Measurements from ENCODE around the gene AHI1. TPM values are rescaled to one million over a fixed set of nuclear protein-coding genes. Genes with fewer than 3 reads are reported as not detected.

AHI1 gene
- polyA plus RNA-seq, 1 donor: 26.5 TPM

DNA sequence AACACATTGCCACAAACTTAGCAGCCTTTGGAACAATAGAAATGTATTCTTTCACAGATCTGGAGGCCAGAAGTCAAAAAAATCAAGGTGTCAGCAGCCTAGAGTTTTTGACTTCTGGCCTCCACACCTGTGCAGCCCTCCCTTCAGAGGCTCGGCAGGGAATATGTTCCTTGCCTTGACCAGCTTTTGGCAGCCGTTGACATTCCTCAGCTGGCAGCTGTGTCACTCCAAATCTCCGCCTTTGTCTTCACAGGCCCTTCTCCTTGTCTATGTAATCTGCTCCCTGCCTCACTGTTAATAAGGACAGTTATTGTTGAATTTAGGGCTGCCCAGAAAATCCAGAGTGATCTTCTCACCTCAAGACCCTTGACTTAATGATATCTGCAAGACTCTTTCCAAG is 17.2 kb upstream of the AHI1 start:
- Histone ChIP-seq H3K36me3 (ENCODE audit: control insufficient read depth, insufficient read depth, low read length) (no peaks in the 10 kb centered on the region), H3K27me3 (ENCODE audit: control insufficient read depth, insufficient read depth, low read length) (no peaks in the 10 kb centered on the region), H3K4me1 (ENCODE audit: control insufficient read depth, insufficient read depth, low read length) (no peaks in the 10 kb centered on the region), H3K27ac (ENCODE audit: low read length) (no peak overlapping the region), H3K4me3 (ENCODE audit: low read length) (no peak overlapping the region), H3K9me3 (ENCODE audit: control insufficient read depth, low read depth, low read length) (no peaks in the 10 kb centered on the region)
- no CpG with 5 or more reads among the region's 3 CpGs for WGBS (ENCODE audit: insufficient coverage, low lambda C conversion rate)
- DNase-seq: no peak

DNA sequence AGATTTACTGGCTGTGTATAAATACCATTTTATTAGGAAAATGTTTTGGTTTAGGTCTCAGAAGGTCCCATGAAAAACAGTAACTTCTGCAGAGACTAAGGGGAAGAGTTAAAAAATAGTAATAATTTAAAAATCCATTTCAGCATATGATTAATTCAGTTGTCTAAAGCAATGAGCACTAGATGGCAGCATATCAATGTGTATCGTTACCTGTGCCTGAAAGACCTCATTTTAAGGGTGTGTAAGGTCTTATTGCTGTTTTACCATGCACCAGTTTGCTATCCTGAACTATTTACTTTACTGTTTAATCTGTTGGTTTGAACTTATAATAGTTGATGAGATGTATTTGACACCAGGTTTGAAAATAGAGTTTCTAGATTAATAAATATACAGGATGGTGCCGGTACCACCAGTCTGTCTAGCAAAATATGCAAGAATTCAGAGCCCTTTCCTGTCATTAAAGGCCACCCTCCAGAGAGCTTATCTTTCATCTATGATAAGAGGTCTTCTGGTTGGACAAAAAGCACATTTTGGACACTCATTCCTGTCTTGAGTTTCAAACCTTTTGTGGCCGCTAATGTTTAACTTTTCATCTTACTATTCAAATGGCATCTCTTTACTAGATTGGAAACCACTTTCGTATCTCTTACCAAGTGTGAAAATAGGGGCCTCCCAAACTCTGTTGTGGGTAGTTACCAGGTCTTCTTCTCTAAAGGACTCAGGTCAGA is 8.9 kb upstream of the AHI1 start:
- no peaks in the 10 kb centered on the region for H3K36me3 ChIP-seq (ENCODE audit: control insufficient read depth, insufficient read depth, low read length)
- DNase-seq: peak in 1 of 2 donors; percentile 39
- no peaks in the 10 kb centered on the region for H3K27me3 ChIP-seq (ENCODE audit: control insufficient read depth, insufficient read depth, low read length)
- H3K27ac ChIP-seq (ENCODE audit: low read length): peak overlapping the region; percentile 31
- no peaks in the 10 kb centered on the region for H3K9me3 ChIP-seq (ENCODE audit: control insufficient read depth, low read depth, low read length)
- WGBS (ENCODE audit: insufficient coverage, low lambda C conversion rate): 40% methylated on average over 2 of the region's 4 CpGs
- H3K4me1 ChIP-seq (ENCODE audit: control insufficient read depth, insufficient read depth, low read length): peaks cover 7% of the 10 kb centered on the region
- H3K4me3 ChIP-seq (ENCODE audit: low read length): no peak overlapping the region

DNA sequence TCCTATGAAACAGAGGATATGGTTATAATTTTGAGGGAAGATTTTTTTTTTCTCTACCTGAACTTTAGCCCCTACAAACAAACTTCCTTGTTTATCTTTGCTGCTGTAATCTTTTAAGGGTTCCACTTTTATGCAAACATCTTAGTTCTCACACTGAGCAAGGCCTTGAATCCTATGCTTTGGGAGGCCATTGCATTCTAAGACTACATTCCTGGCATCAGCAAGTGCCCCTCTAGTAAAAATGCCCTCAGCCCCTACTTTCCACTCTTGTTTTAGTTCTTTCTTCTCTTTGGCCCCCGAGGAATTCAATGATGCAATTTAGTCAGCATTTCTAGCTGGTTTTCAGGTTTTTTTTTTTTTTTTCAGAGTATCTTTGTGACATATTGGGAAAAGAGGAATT is 8.1 kb upstream of the AHI1 start:
- WGBS (ENCODE audit: insufficient coverage, low lambda C conversion rate): 14% methylated on average over 1 of the region's 1 CpG
- H3K9me3 ChIP-seq (ENCODE audit: control insufficient read depth, low read depth, low read length): no peaks in the 10 kb centered on the region
- no peaks in the 10 kb centered on the region for H3K36me3 ChIP-seq (ENCODE audit: control insufficient read depth, insufficient read depth, low read length)
- peaks cover 7% of the 10 kb centered on the region for H3K4me1 ChIP-seq (ENCODE audit: control insufficient read depth, insufficient read depth, low read length)
- no peaks in the 10 kb centered on the region for H3K27me3 ChIP-seq (ENCODE audit: control insufficient read depth, insufficient read depth, low read length)
- H3K27ac ChIP-seq (ENCODE audit: low read length): peak overlapping the region; percentile 31
- no peak overlapping the region for H3K4me3 ChIP-seq (ENCODE audit: low read length)
- DNase-seq: peak; percentile 34 to 59

DNA sequence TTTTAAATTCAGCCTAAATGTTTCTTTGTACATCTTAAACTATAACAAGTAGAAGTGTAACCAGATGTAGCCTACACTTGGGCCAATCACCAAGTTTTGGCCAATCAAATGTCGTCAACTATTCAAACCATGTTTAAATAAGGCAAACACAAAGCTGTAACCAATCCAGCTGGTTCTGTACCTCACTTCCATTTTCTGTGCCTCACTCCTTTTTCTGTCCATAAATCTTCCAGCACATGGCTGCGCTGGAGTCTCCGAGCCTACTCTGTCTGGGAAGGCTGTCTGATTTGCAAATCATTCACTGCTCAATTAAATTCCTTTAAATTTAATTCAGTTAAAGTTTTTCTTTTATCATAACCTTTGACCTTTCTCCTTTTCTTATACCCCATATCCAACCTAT is 7.7 kb upstream of the AHI1 start:
- Histone ChIP-seq H3K4me3 (ENCODE audit: low read length) (no peak overlapping the region), H3K27me3 (ENCODE audit: control insufficient read depth, insufficient read depth, low read length) (no peaks in the 10 kb centered on the region), H3K4me1 (ENCODE audit: control insufficient read depth, insufficient read depth, low read length) (peaks cover 7% of the 10 kb centered on the region), H3K36me3 (ENCODE audit: control insufficient read depth, insufficient read depth, low read length) (no peaks in the 10 kb centered on the region), H3K27ac (ENCODE audit: low read length) (no peak overlapping the region), H3K9me3 (ENCODE audit: control insufficient read depth, low read depth, low read length) (no peaks in the 10 kb centered on the region)
- no peak for DNase-seq
- WGBS (ENCODE audit: insufficient coverage, low lambda C conversion rate): no CpG with 5 or more reads among the region's 3 CpGs

DNA sequence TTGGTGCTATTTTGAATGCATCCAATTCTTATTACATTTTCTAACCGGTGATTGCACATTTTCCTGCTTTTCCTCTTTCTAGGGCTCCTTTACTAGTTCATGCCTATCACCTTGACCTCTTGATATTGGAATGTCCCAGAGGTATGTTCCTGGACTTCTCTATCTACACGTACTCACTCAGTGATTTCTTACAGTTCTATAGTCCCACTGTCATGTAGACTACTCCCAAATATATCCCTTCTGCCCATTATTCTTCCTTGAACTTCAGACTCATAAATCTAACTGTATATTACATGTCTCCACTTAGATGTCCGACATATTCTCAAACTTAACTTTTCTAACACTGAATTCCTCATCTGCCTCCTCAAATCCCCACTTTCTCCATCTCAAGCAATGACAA is 7.2 kb upstream of the AHI1 start:
- H3K9me3 ChIP-seq (ENCODE audit: control insufficient read depth, low read depth, low read length): no peaks in the 10 kb centered on the region
- no peak overlapping the region for H3K4me3 ChIP-seq (ENCODE audit: low read length)
- WGBS (ENCODE audit: insufficient coverage, low lambda C conversion rate): 70% methylated on average over 2 of the region's 3 CpGs
- no peak for DNase-seq
- H3K27ac ChIP-seq (ENCODE audit: low read length): no peak overlapping the region
- H3K4me1 ChIP-seq (ENCODE audit: control insufficient read depth, insufficient read depth, low read length): peaks cover 7% of the 10 kb centered on the region
- no peaks in the 10 kb centered on the region for H3K36me3 ChIP-seq (ENCODE audit: control insufficient read depth, insufficient read depth, low read length)
- no peaks in the 10 kb centered on the region for H3K27me3 ChIP-seq (ENCODE audit: control insufficient read depth, insufficient read depth, low read length)

DNA sequence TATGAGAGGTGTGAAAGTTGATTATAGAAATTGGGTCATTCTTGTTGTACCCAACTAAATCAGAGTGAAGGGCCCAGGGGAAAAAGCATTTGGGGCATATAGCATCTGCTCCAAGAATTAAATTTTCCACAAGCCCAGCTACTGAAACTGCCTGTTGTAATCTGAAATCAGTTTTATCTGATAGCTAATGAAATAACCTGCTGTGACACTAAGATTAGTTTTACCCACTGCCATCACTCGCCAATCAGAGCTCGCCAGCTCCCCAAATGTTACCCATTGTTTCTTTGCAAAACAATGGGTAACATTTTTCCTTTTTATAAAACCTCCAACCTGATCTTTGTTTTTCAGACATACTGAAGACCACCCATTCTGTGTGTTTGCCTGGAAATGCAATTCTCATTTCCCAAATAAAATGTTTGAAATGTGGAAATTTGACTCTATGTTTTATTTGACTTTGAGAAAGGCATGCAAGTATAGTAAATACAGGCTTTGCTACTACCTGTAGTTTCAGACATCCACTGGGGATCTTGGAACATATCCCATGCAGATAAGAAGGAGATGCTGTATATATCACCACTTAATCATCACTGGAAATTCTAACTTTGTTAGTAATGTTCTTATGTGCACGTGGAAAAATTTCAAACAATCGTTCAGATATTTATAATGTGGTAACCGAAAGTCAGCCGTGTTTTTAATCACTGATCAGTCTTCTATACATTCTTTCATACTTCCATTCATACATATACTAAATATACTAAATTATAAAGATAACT is 6.3 kb upstream of the AHI1 start:
- DNase-seq: no peak
- Histone ChIP-seq H3K4me3 (ENCODE audit: low read length) (no peak overlapping the region), H3K27ac (ENCODE audit: low read length) (no peak overlapping the region), H3K36me3 (ENCODE audit: control insufficient read depth, insufficient read depth, low read length) (no peaks in the 10 kb centered on the region), H3K4me1 (ENCODE audit: control insufficient read depth, insufficient read depth, low read length) (peaks cover 7% of the 10 kb centered on the region), H3K27me3 (ENCODE audit: control insufficient read depth, insufficient read depth, low read length) (no peaks in the 10 kb centered on the region), H3K9me3 (ENCODE audit: control insufficient read depth, low read depth, low read length) (no peaks in the 10 kb centered on the region)
- WGBS (ENCODE audit: insufficient coverage, low lambda C conversion rate): 90% methylated on average over 6 of the region's 6 CpGs

DNA sequence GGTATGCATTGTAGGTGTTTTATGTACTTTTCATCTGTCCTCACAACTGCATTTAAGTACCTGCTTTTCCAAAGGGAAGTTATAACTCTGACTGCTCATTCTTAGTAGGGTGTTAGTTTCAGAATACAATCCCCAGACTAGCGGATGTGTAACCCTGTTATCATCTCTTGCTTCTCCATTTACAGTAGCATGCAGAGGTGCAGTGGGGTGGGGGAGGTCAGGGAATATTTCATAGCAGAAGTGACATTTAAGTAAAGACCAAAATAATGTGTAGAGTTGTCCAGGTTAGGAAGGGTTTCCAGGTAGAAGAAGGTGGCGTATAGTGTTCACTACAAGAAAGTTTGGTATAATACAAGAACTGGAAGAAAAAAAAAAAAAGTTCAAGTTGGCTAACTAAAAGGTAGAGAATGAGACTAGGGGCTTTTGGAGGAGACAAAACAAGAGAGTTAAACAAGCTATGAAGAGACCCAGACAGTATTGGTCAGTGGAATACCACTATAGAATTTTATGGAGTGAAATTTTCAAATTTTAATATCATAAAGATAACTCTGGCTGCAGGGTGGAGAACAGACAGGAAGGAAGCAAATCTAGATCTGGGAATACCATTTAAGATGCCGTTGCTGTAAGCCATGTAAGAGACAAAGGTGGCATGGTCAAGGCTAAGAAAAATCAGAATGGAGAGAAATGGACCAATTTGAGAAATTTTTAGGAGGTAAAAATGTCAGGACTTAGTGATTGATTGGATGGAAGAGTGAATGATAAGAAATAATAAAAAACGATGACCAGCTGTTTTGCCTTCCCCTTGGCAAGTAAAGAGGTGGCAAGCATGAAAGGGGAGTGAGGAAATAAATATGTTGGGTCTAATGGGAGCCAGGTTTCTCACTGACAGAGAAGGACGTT is 2.2 kb upstream of the AHI1 start:
- H3K4me1 ChIP-seq (ENCODE audit: control insufficient read depth, insufficient read depth, low read length): no peaks in the 10 kb centered on the region
- peaks cover 3% of the 10 kb centered on the region for H3K36me3 ChIP-seq (ENCODE audit: control insufficient read depth, insufficient read depth, low read length)
- H3K9me3 ChIP-seq (ENCODE audit: control insufficient read depth, low read depth, low read length): no peaks in the 10 kb centered on the region
- no peak overlapping the region for H3K4me3 ChIP-seq (ENCODE audit: low read length)
- 87% methylated on average over 3 of the region's 5 CpGs for WGBS (ENCODE audit: insufficient coverage, low lambda C conversion rate)
- no peak overlapping the region for H3K27ac ChIP-seq (ENCODE audit: low read length)
- no peaks in the 10 kb centered on the region for H3K27me3 ChIP-seq (ENCODE audit: control insufficient read depth, insufficient read depth, low read length)
- DNase-seq: no peak

DNA sequence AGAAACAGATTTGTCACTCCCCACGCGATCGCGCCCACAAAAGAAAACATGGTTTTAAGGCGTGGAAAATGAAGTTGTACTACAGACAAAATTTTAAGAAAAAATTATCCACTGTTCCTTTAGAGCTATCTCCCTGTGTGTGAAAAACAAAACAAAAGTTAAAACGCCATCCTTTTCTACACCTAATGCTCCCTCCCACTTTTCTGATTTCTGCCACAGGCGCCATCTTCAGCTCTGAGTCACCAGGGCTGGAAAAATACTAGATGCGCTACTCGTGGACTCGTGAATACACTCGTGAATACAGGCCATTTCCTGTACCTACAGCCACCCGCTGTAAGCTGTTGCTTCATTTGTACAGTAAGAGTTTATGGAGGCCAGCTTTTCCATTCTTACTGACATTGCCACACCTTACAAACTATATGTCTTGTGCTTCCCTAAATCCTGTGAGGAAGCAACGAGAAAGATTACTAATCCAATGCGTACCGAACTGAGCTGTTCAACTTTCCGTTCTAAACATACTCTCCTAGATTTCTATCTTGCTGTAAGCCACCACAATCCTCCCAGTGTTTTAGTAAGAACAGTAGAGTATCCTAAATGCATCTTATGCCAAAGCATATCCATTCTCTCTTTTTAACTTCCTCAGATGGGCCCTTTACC is 773 bp upstream of the AHI1 start:
- Histone ChIP-seq H3K27ac (ENCODE audit: low read length) (peak overlapping the region; percentile 99), H3K9me3 (ENCODE audit: control insufficient read depth, low read depth, low read length) (no peaks in the 10 kb centered on the region), H3K36me3 (ENCODE audit: control insufficient read depth, insufficient read depth, low read length) (peaks cover 6% of the 10 kb centered on the region), H3K4me3 (ENCODE audit: low read length) (peak overlapping the region; percentile 98), H3K4me1 (ENCODE audit: control insufficient read depth, insufficient read depth, low read length) (no peaks in the 10 kb centered on the region), H3K27me3 (ENCODE audit: control insufficient read depth, insufficient read depth, low read length) (no peaks in the 10 kb centered on the region)
- peak; percentile 86 to 92 for DNase-seq
- WGBS (ENCODE audit: insufficient coverage, low lambda C conversion rate): 0% methylated on average over 5 of the region's 16 CpGs

DNA sequence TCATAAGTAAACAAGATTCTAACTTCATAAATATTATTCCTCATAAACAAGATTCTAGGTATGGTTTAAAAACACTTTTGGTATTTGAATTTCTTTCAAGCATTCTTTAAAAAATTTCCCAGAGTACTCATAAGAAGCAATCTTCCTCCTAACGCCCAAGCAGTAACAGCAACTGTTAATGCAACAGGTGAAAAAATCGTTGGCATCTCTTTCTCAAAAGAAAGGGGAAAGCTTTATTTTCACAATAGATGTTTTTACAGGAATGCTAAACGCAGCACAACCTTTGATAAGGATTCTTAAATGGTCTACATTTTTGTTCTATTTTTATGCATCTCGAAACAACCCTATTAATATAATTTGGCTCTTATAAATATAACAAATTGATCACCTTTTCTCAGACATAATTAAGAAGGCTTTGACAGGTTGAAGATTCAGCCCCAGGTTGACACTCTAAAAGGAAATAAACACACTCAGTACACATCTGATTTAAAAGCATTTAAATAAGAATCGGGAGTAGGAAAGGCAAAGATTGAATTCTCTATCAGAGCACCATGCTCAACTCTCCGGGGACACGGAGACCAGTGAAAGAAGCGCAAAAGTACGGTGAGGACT is 634 bp downstream of the AHI1 start:
- Histone ChIP-seq H3K27ac (ENCODE audit: low read length) (peak overlapping the region; percentile 99), H3K36me3 (ENCODE audit: control insufficient read depth, insufficient read depth, low read length) (peaks cover 6% of the 10 kb centered on the region), H3K9me3 (ENCODE audit: control insufficient read depth, low read depth, low read length) (no peaks in the 10 kb centered on the region), H3K27me3 (ENCODE audit: control insufficient read depth, insufficient read depth, low read length) (no peaks in the 10 kb centered on the region), H3K4me1 (ENCODE audit: control insufficient read depth, insufficient read depth, low read length) (no peaks in the 10 kb centered on the region), H3K4me3 (ENCODE audit: low read length) (peak overlapping the region; percentile 98)
- no peak for DNase-seq
- WGBS (ENCODE audit: insufficient coverage, low lambda C conversion rate): 3% methylated on average over 6 of the region's 9 CpGs
